Spinal cord (tissue), 10 donors: ENCODE measurements around the gene WBP4. TPM values are rescaled to one million over a fixed set of nuclear protein-coding genes. Genes with fewer than 3 reads are reported as not detected.

ENCODE experiments used
- DNase-seq, 6 donors: peaks; one replicate each; pipeline versions ENCODE4 v3.0.0 to v3.0.0-alpha.2; 2013 to 2015; ENCODE audit warnings: low spot score in 6 of 6, low read depth in 4 of 6
- H3K27ac ChIP-seq: one replicate; pipeline ENCODE4 v1.5.1; 2013; ENCODE audit warnings: low read depth, low read length, control low read depth
- H3K27me3 ChIP-seq: one replicate; pipeline ENCODE4 v1.6.1; 2013; ENCODE audit warnings: low read length; ENCODE audit not compliant: control insufficient read depth, insufficient read depth
- H3K36me3 ChIP-seq: one replicate; pipeline ENCODE4 v1.6.1; 2013; ENCODE audit warnings: low read length; ENCODE audit not compliant: control insufficient read depth, insufficient read depth
- H3K4me1 ChIP-seq: one replicate; pipeline ENCODE4 v1.6.1; 2013; ENCODE audit warnings: low read length; ENCODE audit not compliant: control insufficient read depth, insufficient read depth
- H3K4me3 ChIP-seq: one replicate; pipeline ENCODE4 v1.5.1; 2013; ENCODE audit warnings: low read depth, low read length, control low read depth
- H3K9me3 ChIP-seq: one replicate; pipeline ENCODE4 v1.6.1; 2013; ENCODE audit warnings: low read length; ENCODE audit not compliant: control insufficient read depth, insufficient read depth
- WGBS: methylation state at CpG from one replicate; pipeline ENCODE4 v1.1.5; 2013; ENCODE audit warnings: missing lambda C conversion rate; ENCODE audit not compliant: insufficient coverage; 5-methylcytosine and 5-hydroxymethylcytosine counted together
- long read RNA-seq, 4 donors: transcript quantifications; one replicate each; lab custom pipeline, GENCODE V29; 2026
- polyA plus RNA-seq, 2 donors: library from polyadenylated mRNA; unstranded; fragments of 120-200 nt; gene quantifications; one replicate each; pipeline ENCODE4 v1.2.1, GENCODE V29; 2013; ENCODE audit not compliant: insufficient read length in 2 of 2
- total RNA-seq, 2 donors: library from RNA; depleted of rRNA in 1 of 2; stranded (reverse); fragments of 120-200 nt in 1 of 2; fragments of >200 nt in 1 of 2; gene quantifications; one replicate each; pipeline versions ENCODE4 v1.2.3 to v1.2.4, GENCODE V29; 2013 to 2014
- donor health status: healthy.

Gene WBP4
- 10 to 100 TPM; 15.4 to 16.4 TPM for total RNA-seq
- polyA plus RNA-seq, result 10 to 100 TPM; 19.3 to 24.1 TPM
- long read RNA-seq, donor 1, partial matches to known transcripts, result 17 of 19 reads
- long read RNA-seq, donor 1, other reads (novel, unspliced or antisense), result 0 of 19 reads
- long read RNA-seq, donor 2, partial matches to known transcripts, result 0 of 1 reads
- long read RNA-seq, donor 2, other reads (novel, unspliced or antisense), result 0 of 1 reads
- long read RNA-seq, donor 3, result 0 reads
- long read RNA-seq, donor 4, partial matches to known transcripts, result 0 of 3 reads
- long read RNA-seq, donor 4, other reads (novel, unspliced or antisense), result 0 of 3 reads

DNA sequence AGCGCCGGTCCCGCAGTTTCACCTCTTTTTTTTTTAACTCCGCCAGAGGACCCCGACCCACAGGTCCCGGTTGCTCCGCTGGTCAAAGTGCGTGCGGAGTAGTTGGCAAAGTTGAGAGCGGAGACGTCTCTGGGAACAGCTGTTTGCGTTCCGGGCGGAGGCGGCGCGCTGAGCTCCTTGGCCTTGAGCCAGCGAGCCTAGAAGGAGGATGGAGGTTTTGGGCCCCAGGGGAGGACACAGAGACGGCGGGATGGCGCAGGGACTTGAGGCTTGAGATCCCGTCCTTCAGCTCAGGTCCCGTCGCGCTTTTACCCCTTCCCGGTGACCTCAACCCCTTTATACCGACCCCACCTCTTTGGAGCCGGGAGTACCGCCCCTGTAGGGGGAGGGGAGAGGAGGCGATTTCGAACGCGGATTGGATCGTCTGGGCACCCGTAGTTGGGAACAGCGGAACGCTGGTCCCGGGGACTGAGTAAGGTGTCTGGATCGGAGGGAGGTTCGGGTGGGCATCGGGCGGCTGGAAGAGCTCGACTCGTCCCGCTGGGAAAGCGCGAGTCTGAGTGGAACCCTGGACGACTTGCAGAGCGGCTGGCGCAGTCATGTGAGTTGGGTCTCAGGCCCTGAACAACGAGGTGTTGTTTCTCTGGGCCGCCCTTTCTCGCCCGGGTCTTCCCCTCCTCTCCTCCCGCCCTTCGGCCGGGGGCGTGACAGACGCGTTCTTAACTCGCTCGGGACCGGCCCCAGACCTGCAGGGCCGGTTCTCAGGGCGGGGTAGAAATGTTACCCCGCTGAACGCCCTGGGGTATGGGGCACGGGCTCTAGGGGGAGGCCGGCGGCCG, at the start of gene WBP4:
Gene WBP4 (plus strand): TSS at position 435 of the 839 bp plus-strand sequence. CDS start 165 bp downstream, at position 600.
- Histone ChIP-seq H3K4me1 (peaks cover 5% of the 10 kb centered on the region), H3K36me3 (no peaks in the 10 kb centered on the region), H3K9me3 (no peaks in the 10 kb centered on the region), H3K27ac (peak within 1 kb of the TSS; percentile 100), H3K27me3 (no peaks in the 10 kb centered on the region), H3K4me3 (peak within 1 kb of the TSS; percentile 98)
- under 1% methylated on average over 63 of the region's 71 CpGs for WGBS
- peak; percentile 93 to 99 (median 98) for DNase-seq

DNA sequence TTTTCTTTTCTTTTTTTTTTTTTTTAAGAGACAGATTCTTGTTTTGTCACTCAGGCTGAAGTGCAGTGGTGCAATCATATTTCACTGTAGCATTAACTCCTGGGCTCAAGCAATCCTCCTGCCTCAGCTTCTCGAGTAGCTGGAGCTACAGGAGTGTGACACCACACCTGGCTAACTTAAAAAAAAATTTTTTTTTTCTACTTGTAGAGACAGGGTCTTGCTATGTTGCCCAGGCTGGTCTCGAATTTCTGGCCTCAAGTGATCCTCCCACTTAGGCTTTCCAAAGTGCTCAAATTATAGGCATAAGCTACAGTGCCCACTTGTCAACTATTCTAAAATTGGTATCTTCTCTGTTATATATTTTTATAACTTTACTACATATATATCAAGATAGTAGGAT, 48.8 kb upstream of the WBP4 start:
- Histone ChIP-seq H3K4me3 (no peak overlapping the region), H3K27me3 (no peaks in the 10 kb centered on the region), H3K36me3 (no peaks in the 10 kb centered on the region), H3K27ac (no peak overlapping the region), H3K4me1 (no peaks in the 10 kb centered on the region), H3K9me3 (no peaks in the 10 kb centered on the region)
- DNase-seq, result no peak
- no CpG with 5 or more reads among the region's 2 CpGs for WGBS

GRCh38 chr13:41013835-41014234, 47.5 kb upstream of the WBP4 start:
- no peaks in the 10 kb centered on the region for H3K27me3 ChIP-seq
- no peaks in the 10 kb centered on the region for H3K4me1 ChIP-seq
- DNase-seq, result no peak
- H3K4me3 ChIP-seq, result no peak overlapping the region
- WGBS, result no CpG with 5 or more reads among the region's 2 CpGs
- no peak overlapping the region for H3K27ac ChIP-seq
- no peaks in the 10 kb centered on the region for H3K36me3 ChIP-seq
- no peaks in the 10 kb centered on the region for H3K9me3 ChIP-seq

- Histone ChIP-seq H3K4me3 (no peak overlapping the region), H3K27ac (no peak overlapping the region), H3K27me3 (no peaks in the 10 kb centered on the region), H3K9me3 (no peaks in the 10 kb centered on the region), H3K4me1 (no peaks in the 10 kb centered on the region), H3K36me3 (no peaks in the 10 kb centered on the region)
- DNase-seq, result no peak
- 50% methylated on average over 1 of the region's 6 CpGs for WGBS
These were observed 45.4 kb upstream of the WBP4 start for GRCh38 chr13:41015920-41016319.

- WGBS, result 57% methylated on average over 1 of the region's 2 CpGs
- H3K9me3 ChIP-seq, result no peaks in the 10 kb centered on the region
- H3K36me3 ChIP-seq, result no peaks in the 10 kb centered on the region
- H3K4me3 ChIP-seq, result no peak overlapping the region
- no peak overlapping the region for H3K27ac ChIP-seq
- no peaks in the 10 kb centered on the region for H3K27me3 ChIP-seq
- no peaks in the 10 kb centered on the region for H3K4me1 ChIP-seq
- DNase-seq, result no peak
These were observed 44.1 kb upstream of the WBP4 start for GRCh38 chr13:41017159-41017558.

GRCh38 chr13:41017817-41018601, 43.3 kb upstream of the WBP4 start:
- DNase-seq, result no peak

DNA sequence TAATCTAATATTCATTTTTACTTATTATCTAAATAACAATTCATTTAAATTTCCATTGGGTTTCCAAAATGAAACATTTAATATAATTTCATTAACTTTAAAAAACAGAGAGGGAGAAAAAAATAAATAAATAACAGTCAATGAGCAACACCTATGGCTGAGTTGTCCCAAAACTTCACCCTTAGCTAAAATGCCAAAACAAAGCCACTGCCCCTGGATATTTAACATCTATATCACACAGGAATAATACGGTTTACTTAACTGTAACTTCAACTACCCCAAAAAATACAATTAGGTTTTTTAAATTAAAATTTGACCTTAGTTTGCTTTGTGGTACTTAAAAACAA, 42.7 kb upstream of the WBP4 start:
- Histone ChIP-seq H3K27me3 (no peaks in the 10 kb centered on the region), H3K4me3 (no peak overlapping the region), H3K27ac (no peak overlapping the region), H3K4me1 (no peaks in the 10 kb centered on the region), H3K36me3 (no peaks in the 10 kb centered on the region), H3K9me3 (no peaks in the 10 kb centered on the region)
- DNase-seq, result no peak
- WGBS, result no CpG with 5 or more reads among the region's 1 CpG

More at GRCh38 chr13:41017817-41018601, 43.3 kb upstream of the WBP4 start:
- no peaks in the 10 kb centered on the region for H3K9me3 ChIP-seq
- H3K27me3 ChIP-seq, result no peaks in the 10 kb centered on the region
- H3K27ac ChIP-seq, result no peak overlapping the region
- no peak overlapping the region for H3K4me3 ChIP-seq
- H3K36me3 ChIP-seq, result no peaks in the 10 kb centered on the region
- no peaks in the 10 kb centered on the region for H3K4me1 ChIP-seq
- WGBS, result no CpG with 5 or more reads among the region's 3 CpGs

GRCh38 chr13:41019011-41019487, 42.3 kb upstream of the WBP4 start, which contains the start of gene ELF1:
Gene ELF1, minus strand, starts transcription at chr13:41019316. Its CDS starts 37,262 bp downstream, at chr13:40982054.
- 75% methylated on average over 1 of the region's 4 CpGs for WGBS
- peak in 1 of 6 donors; percentile 4 for DNase-seq

GRCh38 chr13:41019578-41020347, 41.5 kb upstream of the WBP4 start:
- no peak overlapping the region for H3K27ac ChIP-seq
- no peaks in the 10 kb centered on the region for H3K27me3 ChIP-seq
- H3K4me3 ChIP-seq, result no peak overlapping the region
- no peaks in the 10 kb centered on the region for H3K9me3 ChIP-seq
- 100% methylated on average over 1 of the region's 2 CpGs for WGBS
- no peak for DNase-seq
- H3K36me3 ChIP-seq, result no peaks in the 10 kb centered on the region
- H3K4me1 ChIP-seq, result no peaks in the 10 kb centered on the region

More at GRCh38 chr13:41019011-41019487, 42.3 kb upstream of the WBP4 start, which contains the start of gene ELF1:
- Histone ChIP-seq H3K27ac (no peak within 1 kb of the TSS), H3K27me3 (no peaks in the 10 kb centered on the region), H3K36me3 (no peaks in the 10 kb centered on the region), H3K4me1 (no peaks in the 10 kb centered on the region), H3K4me3 (no peak within 1 kb of the TSS), H3K9me3 (no peaks in the 10 kb centered on the region)
